Stomach (tissue), 4 donors: Measurements from ENCODE around the gene NEU3.

Experiments used
- CTCF ChIP-seq, 7 experiments: fragments of 450-650 bp in 4 of 7; fragments of 200-600 bp in 3 of 7; sonication (generic) in 3 of 7; IDR thresholded peaks; one replicate each; pipeline ENCODE4 v1.5.1; 2016 to 2019; ENCODE audit warnings: antibody characterized with exemption in 7 of 7, control low read depth in 2 of 7, mild to moderate bottlenecking in 1 of 7
- POLR2A ChIP-seq, 4 donors: fragments of 450-650 bp; IDR thresholded peaks; one replicate each; pipeline ENCODE4 v1.6.1; 2016; ENCODE audit warnings: antibody characterized with exemption in 4 of 4, control low read depth in 2 of 4, mild to moderate bottlenecking in 1 of 4, moderate library complexity in 1 of 4
- POLR2AphosphoS5 ChIP-seq, 3 donors: sonication (generic); formaldehyde crosslinking; IDR thresholded peaks; one replicate each; pipeline ENCODE4 v1.6.1; 2016; ENCODE audit warnings: antibody characterized with exemption in 3 of 3

- TF ChIP-seq CTCF (IDR thresholded peaks at IDR 0.05) = no peak
- TF ChIP-seq POLR2AphosphoS5 (IDR thresholded peaks at IDR 0.05) = no peak
- no peak for TF ChIP-seq POLR2A (IDR thresholded peaks at IDR 0.05)
Measured at GRCh38 chr11:74989260-74989638, 516 bp downstream of the NEU3 start.
